ENCODE data around the gene PPP5C. TPM values are rescaled to one million over a fixed set of nuclear protein-coding genes. Genes with fewer than 3 reads are reported as not detected.

The PPP5C gene
- total and polyA plus RNA-seq, 2 experiments from 2014 or later, result 120 to 130 TPM

GRCh38 chr19:46381346-46381745 lies 34.5 kb downstream of the PPP5C start:
- no peak for TF ChIP-seq CTCF (IDR thresholded peaks at IDR 0.05; ENCODE audit: low read depth, low read length)
- H3K4me3 ChIP-seq, result no peak overlapping the region
- DNase-seq (ENCODE audit: low read depth in 1 of 2, low spot score in 1 of 2), result no peak
- H3K27me3 ChIP-seq, result no peaks in the 10 kb centered on the region
- H3K27ac ChIP-seq, result no peak overlapping the region
- no peaks in the 10 kb centered on the region for H3K9me3 ChIP-seq (ENCODE audit: low read depth)
- peaks cover 32% of the 10 kb centered on the region for H3K36me3 ChIP-seq
- H3K4me1 ChIP-seq (ENCODE audit: low read depth), result peaks cover 9% of the 10 kb centered on the region

GRCh38 chr19:46381756-46382345 lies 35.0 kb downstream of the PPP5C start:
- peaks cover 9% of the 10 kb centered on the region for H3K4me1 ChIP-seq (ENCODE audit: low read depth)
- H3K36me3 ChIP-seq, result peaks cover 28% of the 10 kb centered on the region
- no peaks in the 10 kb centered on the region for H3K9me3 ChIP-seq (ENCODE audit: low read depth)
- TF ChIP-seq CTCF (IDR thresholded peaks at IDR 0.05; ENCODE audit: low read depth, low read length), result no peak
- DNase-seq (ENCODE audit: low read depth in 1 of 2, low spot score in 1 of 2), result no peak
- H3K27ac ChIP-seq, result no peak overlapping the region
- H3K27me3 ChIP-seq, result no peaks in the 10 kb centered on the region
- H3K4me3 ChIP-seq, result no peak overlapping the region

DNA sequence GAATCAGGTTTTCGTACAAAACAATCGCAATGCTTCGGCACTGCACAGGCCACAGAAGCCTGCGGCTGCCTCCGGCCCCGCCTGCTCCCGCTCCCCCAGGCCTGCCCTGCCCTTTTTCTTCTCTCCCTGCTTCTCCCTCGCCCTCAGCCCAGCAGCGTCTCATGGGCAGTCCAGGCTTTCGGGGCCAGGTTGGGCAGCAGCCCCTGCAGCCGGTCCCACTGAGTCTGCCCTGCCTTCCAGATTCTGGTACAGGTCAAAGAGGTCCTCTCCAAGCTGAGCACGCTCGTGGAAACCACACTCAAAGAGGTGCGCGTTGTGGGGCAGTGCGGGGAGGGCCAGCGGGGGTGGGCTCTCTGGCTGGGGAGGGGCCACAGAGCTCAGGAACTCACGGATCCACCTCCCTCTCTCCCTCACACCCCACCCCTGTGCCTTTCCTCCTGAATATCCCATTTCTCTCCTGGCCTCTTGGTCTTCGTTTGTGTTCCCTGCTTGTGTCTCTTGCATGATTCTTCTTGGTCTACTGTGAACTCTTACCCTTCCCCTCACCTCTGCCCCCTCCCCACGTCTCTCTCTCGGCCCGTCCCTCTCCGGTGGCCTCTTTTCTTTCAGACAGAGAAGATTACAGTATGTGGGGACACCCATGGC lies 36.4 kb downstream of the PPP5C start:
- H3K27ac ChIP-seq, result no peak overlapping the region
- no peak for DNase-seq (ENCODE audit: low read depth in 1 of 2, low spot score in 1 of 2)

GRCh38 chr19:46383846-46384245 lies 37.0 kb downstream of the PPP5C start:
- Histone ChIP-seq H3K36me3 (peaks cover 37% of the 10 kb centered on the region), H3K27me3 (no peaks in the 10 kb centered on the region), H3K4me3 (no peak overlapping the region), H3K4me1 (ENCODE audit: low read depth) (no peaks in the 10 kb centered on the region), H3K9me3 (ENCODE audit: low read depth) (no peaks in the 10 kb centered on the region), H3K27ac (no peak overlapping the region)
- no peak for TF ChIP-seq CTCF (IDR thresholded peaks at IDR 0.05; ENCODE audit: low read depth, low read length)
- DNase-seq (ENCODE audit: low read depth in 1 of 2, low spot score in 1 of 2), result no peak

More for the DNA sequence above, 36.4 kb downstream of the PPP5C start:
- peaks cover 31% of the 10 kb centered on the region for H3K36me3 ChIP-seq
- H3K4me1 ChIP-seq (ENCODE audit: low read depth), result peaks cover 4% of the 10 kb centered on the region
- no peak overlapping the region for H3K4me3 ChIP-seq
- no peaks in the 10 kb centered on the region for H3K9me3 ChIP-seq (ENCODE audit: low read depth)
- no peak for TF ChIP-seq CTCF (IDR thresholded peaks at IDR 0.05; ENCODE audit: low read depth, low read length)
- H3K27me3 ChIP-seq, result no peaks in the 10 kb centered on the region

DNA sequence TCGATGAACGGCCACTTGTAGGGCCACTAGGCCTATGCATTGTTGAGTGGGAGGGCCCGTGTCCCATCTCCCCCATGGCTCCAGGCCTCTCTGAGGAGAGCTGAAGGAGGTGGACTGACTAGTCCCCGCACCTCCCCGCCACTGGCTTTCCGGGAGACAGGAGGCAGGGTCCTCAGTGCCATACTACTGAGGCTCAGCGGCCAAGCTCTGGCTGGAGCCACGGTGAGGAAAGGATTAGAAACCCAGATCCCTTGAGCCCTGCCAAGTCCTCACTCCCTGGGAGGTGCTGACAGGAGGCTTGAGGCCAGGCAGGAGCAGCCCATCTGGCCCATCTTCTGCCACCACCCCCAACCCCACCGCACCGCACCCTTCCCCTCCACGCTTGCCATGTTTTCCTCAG lies 37.5 kb downstream of the PPP5C start:
- no peak for DNase-seq (ENCODE audit: low read depth in 1 of 2, low spot score in 1 of 2)
- H3K4me3 ChIP-seq, result no peak overlapping the region
- no peaks in the 10 kb centered on the region for H3K27me3 ChIP-seq
- H3K27ac ChIP-seq, result no peak overlapping the region
- TF ChIP-seq CTCF (IDR thresholded peaks at IDR 0.05; ENCODE audit: low read depth, low read length), result no peak
- peaks cover 39% of the 10 kb centered on the region for H3K36me3 ChIP-seq
- no peaks in the 10 kb centered on the region for H3K9me3 ChIP-seq (ENCODE audit: low read depth)
- H3K4me1 ChIP-seq (ENCODE audit: low read depth), result no peaks in the 10 kb centered on the region
